NCI-H1417 (cell line): ENCODE measurements around the gene PLCD3.

ENCODE experiments used
- DNase-seq, 3 experiments: peaks; one replicate each; lab custom pipeline; 2025; lab: John Stamatoyannopoulos, UW

The PLCD3 gene, protein sequence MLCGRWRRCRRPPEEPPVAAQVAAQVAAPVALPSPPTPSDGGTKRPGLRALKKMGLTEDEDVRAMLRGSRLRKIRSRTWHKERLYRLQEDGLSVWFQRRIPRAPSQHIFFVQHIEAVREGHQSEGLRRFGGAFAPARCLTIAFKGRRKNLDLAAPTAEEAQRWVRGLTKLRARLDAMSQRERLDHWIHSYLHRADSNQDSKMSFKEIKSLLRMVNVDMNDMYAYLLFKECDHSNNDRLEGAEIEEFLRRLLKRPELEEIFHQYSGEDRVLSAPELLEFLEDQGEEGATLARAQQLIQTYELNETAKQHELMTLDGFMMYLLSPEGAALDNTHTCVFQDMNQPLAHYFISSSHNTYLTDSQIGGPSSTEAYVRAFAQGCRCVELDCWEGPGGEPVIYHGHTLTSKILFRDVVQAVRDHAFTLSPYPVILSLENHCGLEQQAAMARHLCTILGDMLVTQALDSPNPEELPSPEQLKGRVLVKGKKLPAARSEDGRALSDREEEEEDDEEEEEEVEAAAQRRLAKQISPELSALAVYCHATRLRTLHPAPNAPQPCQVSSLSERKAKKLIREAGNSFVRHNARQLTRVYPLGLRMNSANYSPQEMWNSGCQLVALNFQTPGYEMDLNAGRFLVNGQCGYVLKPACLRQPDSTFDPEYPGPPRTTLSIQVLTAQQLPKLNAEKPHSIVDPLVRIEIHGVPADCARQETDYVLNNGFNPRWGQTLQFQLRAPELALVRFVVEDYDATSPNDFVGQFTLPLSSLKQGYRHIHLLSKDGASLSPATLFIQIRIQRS

DNA sequence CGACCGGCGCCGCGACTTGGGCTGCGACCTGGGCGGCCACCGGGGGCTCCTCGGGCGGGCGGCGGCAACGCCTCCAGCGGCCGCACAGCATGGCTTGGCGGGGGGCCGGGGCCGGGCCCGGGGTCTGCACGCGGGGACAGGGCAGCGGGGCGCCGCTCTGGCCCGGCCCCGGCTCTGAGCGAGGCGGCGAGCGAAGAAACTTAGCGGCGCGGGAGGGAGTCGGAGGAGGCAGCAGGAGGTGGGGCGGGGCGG, at the start of gene PLCD3:
TSS of gene PLCD3 (minus strand) at position 196 of the 252 bp plus-strand sequence. CDS start at position 91, 105 bp downstream.
- DNase-seq, result no peak

DNA sequence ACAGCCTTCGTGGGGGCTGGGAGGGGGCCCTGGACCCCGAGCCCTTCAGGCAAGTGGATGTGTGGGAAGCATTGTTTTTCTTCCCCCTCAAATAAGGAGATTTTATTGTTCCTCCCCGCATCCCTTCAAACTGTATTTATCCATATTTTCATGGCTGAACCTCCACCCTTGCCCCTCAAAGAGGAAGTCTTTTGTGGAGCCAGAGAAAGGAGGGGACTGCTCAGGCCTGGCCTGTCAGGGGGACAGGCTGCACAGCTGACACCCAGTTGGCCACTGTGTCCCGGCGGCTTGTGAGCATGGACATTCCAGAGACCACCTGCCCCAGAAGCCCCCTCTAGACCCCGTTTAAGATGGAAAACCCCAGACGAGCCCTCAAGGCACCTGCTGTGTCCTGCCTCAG, 45.2 kb upstream of the PLCD3 start:
- DNase-seq, result no peak

DNA sequence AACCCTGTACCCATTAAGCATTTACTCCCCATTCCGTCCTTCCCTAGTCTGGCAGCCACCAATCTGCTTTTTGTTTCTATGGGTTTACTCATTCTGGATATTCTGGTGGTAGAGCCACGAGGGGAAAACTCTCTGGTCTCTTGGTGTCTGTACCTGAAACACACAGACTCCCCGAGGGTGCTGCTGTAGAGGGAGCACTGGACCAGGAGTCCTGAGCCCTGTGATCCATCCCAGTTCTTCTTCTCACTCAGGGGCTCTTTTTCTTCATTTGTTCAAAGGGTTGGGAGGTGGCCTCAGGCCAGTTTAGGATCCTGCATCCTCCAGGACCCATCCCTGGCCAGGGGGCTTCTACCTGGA, 43.4 kb upstream of the PLCD3 start:
- DNase-seq, result no peak

DNA sequence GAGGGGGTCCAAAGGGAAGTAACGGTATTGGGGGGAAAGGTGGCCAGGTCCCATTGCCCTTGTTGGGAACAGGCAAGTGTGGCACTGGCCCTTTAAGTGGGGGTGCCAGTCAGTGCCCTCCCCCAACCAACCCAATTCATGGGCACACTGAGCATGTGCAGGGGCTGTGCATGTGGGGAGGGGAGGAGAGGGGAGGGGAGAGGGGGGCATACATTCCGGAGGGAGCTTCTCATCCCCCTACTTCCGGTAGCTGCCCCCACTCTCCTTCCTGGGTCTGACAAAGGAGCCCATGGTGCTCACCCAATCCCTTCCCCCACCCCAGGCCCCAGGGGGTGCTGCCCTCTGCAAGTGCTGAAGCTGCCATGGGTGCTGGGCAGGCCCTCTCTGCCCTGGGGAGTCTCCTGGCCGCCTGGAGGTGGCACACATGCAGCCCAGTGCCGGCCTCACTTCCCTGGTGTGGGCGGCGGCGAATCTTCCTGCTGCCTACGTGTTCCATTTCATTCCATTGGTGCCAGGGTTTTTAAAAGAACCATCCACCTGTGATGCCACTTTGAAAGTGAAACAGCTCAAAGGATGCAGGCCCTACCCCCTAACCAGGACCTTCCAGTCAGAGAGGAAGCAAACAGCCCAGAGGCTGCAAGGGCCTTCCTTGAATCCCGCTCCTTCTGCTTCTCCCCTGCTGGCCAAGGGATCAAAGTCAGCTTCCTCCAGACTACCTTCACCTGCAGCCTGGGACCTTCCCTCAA, 40.4 kb upstream of the PLCD3 start:
- peak in 2 of 3 experiments; percentile 45 to 65 for DNase-seq

DNA sequence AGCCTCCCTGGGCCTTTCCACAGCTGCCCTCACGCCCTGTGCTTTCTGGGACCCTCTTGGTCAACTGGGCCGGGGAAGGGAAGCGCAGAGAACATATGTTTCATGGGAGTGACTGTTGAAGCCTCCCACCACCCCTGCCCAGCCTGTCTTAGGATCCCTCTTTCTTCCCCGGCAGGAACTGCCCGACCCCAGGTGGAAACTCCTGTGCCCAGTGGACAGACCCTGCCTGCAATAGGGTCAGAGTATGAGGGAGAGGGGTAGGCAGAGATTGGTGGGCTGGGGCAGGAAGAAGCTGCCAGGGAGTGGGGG, 39.9 kb upstream of the PLCD3 start:
- DNase-seq, result no peak

DNA sequence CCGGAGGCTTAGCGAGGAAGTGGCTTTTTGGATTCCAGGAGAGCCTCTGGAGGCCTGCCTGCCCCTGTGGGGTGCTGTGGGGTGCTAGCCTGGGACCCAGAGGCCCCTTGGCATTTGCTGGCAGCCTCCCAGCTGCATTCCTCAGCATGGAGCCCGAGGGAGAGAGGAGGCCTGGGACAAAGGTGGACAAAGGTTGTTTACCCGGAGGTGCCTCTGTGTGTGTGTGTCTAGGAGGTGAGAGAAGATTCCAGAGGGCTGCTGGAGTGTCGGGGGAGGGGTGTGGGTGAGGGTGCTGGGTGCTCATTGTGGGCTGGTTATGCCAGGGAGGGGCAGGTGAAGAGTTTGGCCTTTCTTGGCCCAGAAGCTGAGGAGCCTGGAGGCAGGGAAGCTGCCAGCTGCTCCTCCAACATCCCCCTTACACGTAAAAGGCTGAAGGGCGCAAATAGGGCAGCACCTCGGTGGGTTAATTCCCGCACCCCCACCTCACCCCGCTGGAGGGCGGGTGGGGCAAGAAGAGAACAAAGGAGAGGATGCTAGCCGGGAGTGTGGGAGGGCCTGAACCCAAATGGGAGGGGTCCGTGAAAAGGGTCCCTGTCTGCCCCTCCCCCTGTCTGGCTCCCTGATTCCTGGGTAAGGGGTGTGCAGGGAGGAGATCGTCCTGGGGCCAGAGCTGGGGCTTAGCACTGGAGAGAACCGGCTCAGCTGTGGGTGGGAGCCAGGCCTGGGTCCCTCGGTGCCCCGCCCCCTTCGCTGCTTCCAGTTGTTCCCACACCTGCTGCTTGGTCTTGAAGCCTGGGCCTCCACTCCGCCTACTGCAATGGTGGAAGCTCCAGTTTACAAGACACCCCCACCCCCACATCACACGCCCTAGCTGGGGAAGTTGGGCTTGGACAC, 39.3 kb upstream of the PLCD3 start:
- no peak for DNase-seq

DNA sequence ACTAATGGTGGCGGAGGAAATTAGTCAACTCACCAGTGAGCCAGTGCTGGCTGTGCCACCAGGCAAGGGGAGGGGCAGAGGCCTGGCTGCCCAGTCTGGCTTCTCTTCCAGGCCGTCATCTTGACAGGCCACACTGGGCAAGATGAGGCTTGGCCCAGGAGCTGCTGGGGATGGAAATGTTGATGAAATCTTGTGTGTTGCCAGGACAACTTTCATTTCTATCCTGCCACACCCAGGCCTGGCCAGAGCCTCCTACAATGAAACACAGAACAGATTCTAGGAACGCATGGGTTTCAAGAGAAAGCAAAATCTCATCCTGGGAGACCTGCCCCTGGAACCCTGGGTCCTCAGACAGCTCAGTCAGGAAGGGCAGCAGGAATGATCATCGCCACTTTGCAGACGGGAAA, 38.6 kb upstream of the PLCD3 start:
- no peak for DNase-seq

DNA sequence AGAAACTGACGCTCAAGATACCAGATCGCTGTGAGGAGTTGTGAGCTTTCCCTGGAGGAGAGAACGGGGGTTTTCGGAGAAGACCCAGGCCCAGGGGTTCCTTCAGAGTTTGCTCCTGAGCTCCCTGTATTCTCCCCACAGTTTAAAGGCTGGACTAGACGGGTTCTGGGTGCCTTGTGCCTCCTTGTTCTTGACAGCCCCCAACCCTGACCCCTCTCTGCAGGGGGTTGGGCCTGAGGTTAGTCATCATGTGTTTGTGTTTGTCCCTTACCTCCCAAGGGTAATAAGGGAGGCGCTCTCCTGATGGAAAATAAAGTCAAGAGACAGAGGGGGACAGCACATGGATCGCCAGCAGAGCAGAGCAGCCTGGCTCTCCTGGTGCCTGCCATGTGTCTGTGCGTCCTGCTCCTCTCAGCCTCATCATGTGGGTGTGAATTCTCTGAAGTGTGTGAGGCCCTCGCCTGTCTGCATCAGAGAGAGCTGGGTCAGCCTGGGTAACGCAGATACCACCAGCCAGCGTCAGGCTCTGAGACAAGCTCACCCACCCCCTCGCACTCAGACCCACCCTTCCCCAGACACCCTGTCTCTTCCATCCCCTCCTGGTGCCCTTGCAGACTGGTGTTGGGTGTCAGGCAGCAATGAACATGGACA, 38.1 kb upstream of the PLCD3 start:
- DNase-seq, result no peak

DNA sequence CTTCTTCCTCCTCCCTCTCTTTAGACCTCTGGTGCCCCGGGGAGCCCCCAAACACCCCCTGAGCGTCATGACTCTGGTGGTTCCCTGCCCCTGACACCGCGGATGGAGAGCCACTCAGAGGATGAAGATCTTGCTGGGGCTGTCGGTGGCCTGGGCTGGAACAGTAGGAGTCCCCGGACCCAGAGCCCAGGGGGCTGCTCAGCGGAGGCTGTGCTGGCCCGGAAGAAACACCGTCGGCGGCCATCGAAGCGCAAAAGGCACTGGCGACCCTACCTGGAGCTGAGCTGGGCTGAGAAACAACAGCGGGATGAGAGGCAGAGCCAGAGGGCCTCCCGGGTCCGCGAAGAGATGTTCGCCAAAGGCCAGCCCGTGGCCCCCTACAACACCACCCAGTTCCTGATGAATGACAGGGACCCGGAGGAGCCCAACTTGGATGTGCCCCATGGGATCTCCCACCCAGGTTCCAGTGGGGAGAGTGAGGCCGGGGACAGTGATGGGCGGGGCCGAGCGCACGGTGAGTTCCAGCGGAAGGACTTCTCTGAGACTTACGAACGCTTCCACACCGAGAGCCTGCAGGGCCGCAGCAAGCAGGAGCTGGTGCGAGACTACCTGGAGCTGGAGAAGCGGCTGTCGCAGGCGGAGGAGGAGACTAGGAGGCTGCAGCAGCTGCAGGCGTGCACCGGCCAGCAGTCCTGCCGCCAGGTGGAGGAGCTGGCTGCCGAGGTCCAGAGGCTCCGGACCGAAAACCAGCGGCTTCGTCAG, 36.9 kb upstream of the PLCD3 start:
- no peak for DNase-seq

DNA sequence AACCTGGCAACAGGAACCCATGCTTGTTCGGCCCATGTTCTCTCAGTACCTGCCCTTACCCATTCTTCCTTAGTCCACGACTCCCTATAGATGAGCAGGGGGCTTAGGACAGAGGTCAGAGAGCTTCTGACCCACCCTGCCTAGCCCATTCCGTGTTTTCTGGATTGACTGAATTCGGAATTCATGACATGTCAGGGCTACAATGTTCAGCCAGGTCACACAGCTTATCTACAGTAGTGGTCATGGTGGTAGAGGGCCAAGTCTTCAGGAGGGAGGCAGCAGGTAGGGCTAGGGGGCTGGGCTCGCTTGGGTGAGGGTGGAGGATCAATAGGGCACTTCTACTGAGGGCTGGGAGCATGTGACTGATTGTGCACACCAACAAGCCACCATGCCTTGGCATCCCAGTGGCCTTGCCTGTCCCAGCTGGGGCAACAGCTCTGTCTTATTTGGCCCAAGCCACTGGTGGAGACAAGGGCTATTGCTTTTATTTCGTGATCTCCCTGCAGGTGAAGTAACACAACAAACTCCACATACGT, 32.5 kb upstream of the PLCD3 start:
- DNase-seq, result no peak

DNA sequence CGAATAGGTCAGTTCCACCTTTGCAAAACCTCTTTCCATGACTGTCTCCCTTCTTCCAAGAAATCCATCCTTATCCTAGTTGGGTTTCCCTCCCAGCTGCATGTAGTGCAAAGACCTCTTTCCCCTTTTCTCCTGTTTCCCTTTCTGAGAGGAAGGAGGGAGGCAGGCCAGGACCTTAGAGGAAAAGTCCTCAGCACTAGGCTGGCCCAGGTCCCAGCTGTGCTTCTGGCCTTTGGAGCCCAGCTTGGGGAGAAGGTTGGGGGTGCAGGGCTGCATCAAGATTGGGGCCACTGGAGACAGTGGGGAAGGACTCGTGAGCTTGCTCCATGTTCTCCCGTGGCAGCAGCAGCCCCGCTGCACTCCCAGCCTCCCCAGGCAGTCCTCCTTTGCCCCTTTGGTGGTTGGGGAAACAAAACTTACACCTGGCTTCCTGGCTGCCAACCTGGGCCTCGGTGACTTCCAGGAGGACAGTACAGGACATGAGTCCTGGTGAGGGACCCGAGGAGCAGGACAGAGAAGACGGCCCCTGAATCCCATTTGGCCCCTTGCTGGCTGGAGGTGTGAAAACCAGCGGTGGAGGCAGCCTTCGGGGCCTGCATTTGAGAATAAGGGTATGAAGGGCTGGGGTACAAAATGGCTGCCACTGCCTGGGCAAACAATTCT, 29.8 kb upstream of the PLCD3 start:
- DNase-seq, result no peak

DNA sequence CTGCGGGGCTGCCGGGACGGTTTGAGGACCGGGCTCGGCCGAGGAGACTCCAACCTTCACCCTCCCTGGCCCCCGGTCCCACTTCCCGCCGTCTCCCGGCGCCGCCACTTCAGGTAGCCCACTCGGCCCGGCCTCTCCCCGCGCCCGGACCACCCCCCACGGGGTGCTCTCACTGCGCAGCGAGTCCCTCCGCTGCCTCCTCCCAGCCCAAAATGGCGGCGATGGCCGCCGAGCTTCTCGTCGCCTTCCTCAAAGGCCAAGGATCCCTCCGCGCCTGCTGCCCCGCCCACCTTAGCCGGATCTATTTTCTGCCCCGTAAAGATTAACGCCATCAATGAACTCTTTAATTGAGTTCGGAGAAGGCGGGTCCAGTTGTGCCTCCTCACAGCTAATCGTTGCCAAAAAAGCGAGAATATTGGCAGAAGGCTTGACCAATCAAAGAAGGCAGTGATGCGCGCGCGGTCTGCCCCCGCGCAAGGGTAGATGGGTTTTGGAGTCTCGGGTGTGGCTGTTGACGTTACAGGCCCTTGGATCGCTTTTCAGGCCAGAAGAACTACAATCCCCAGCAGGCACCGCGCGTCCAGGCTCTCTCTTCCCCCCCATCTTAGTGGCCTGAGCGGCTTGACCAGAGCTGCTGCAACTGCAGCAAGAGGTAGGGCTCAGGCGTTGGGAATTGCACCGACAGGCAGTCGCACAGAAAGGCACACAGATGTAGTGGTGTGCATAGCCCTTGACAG, 29.1 kb upstream of the PLCD3 start, which contains the start of gene HEXIM2:
TSS of gene HEXIM2 (plus strand) at position 588 of the 737 bp plus-strand sequence. CDS start 919 bp downstream, outside the sequence.
- DNase-seq, result peak; percentile 99 to 100 (median 100)

DNA sequence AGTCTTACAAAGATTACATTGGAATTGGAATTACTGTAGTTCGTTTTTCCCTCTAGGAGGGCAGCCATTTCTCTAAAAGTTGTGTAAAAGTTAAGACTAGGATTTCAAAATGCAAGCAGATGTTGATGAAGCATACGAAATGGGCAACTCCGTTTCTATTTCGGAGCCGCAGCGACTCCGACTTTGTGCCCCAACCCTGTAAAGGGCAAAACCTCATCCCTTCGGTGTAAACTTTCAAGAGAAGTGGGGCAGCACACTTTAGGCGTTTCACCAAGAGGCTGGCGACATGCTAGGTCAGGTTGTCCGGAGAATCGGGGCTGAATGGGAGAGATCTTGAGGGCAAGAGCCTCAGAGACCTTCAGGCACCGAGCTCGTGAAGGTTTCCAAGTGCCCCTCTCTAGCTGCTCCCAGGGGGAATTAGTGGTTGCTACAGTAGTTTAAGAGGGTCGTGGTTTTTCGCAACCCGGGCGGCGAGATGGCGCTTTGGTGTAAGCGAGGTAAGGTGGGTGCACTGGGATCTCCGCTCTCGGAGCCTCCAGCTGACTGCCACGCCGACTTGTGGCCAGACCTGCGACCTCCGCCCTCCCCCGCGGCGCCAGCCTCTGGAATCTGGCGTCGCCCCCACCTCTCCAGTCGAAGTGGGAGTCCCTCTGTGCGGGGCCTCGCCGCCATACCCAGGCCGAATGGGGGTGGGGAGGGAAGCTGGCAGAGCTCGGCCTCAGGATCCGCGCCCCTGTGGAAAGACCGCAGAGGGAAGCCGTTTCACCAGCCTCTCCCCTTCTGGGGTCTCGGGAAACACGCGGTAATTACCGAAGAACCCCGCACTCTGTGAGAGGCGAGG, 28.4 kb upstream of the PLCD3 start:
- DNase-seq, result peak; percentile 33 to 90 (median 86)

DNA sequence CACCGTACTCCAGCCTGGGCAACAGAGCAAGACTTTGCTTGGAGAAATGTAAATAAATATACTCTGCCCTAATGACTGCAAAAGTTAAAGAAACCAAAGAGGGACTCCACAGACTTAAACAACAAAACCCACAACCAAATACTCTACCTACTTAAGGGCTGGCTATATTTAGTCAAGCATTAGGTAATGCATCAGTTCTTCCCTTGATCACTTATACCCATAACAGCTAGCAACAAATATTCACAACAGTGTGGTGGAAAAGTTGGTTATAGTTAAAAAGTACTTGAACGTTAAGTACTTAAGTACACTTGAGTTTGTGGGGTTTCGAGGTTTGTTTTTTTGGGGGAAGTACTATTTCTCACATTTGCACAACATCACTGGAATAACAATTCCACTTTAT, 23.9 kb upstream of the PLCD3 start:
- no peak for DNase-seq

DNA sequence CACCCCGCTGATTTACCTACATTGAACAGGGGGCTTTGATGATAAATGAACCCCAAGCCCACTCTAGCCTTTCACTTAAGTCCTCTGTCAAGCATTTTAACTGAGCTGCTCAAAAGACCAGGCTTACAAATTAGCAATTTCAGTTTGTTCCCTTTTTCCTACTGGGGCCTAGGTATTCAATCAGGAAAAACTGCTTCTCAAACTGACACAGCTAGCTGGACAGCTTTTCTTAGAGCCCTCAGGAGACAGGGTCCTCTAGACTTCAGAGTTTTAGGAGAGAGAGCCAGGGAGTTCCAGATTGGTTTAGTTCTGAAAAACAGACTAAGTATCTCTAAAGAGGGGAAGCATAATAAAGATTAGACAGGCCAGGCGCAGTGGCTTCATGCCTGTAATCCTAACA, 23.2 kb upstream of the PLCD3 start:
- no peak for DNase-seq

DNA sequence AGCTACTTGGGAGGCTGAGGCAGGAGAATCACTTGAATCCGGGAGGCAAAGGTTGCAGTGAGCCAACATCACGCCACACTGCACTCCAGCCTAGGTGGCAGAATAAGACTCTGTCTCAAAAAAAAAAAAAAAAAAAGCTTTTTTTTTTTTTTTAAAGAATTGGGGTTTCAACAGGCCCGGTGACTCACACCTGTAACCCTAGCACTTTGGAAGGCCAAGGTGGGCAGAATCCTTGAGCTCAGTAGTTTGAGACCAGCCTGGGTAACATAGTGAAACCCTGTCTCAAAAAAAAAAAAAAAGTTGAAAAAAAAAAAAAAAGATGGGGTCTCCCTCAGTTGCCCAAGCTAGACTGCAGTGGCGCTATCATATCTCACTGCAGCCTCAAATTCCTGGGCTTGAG, 22.7 kb upstream of the PLCD3 start:
- DNase-seq, result no peak

DNA sequence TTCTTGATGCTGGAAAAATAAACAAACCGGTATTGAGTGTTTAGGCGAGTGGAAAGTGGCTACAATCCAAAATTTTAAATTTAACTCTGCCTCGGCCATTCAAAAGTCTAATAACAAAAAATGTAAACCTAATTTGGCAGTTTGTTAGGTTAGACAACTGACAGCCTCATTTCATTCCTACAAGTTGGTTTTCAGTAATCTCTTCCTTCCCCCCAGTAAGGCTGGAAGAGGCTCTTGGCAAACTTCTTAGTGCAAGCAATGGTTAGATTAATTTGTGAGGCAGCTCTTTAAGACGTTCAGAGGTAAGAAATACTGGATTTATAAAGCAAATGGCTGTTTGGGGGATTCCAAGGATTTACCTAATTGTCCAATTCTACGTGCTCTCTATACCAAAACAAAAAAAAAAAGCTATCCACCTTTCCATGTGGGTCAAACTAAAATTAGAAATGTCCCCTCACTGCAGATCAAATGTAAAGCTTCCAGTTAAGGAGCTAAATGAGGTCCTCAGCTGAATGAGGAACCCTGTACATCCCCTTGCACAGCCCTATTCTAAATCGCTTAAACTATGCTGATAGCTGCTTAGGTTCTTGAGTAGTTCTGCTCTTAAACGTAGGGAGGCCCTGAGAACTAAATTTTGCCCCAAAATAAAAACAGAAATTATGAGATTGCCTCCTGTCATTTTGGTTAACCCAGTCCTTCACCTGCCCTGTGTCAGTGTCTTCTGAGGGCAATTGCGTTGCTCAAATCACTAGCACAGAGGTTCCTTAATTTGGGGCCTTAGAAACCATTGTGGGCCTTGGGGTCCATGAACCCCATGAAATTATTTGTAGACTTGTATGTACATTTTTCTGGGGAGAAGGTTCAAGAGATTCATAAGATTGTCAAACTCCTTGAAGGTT, 18.8 kb upstream of the PLCD3 start:
- no peak for DNase-seq
